ENCODE results near the gene ARID5A.
A peak's percentile ranks its signal among the peaks of the same experiment; 100 is the strongest.
"Not testable (repeated sequence)": the region's sequence is repeated elsewhere in the genome, so short reads cannot be mapped to it uniquely, and the experiment has no call there.

ARID5A gene, protein sequence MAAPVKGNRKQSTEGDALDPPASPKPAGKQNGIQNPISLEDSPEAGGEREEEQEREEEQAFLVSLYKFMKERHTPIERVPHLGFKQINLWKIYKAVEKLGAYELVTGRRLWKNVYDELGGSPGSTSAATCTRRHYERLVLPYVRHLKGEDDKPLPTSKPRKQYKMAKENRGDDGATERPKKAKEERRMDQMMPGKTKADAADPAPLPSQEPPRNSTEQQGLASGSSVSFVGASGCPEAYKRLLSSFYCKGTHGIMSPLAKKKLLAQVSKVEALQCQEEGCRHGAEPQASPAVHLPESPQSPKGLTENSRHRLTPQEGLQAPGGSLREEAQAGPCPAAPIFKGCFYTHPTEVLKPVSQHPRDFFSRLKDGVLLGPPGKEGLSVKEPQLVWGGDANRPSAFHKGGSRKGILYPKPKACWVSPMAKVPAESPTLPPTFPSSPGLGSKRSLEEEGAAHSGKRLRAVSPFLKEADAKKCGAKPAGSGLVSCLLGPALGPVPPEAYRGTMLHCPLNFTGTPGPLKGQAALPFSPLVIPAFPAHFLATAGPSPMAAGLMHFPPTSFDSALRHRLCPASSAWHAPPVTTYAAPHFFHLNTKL

DNA sequence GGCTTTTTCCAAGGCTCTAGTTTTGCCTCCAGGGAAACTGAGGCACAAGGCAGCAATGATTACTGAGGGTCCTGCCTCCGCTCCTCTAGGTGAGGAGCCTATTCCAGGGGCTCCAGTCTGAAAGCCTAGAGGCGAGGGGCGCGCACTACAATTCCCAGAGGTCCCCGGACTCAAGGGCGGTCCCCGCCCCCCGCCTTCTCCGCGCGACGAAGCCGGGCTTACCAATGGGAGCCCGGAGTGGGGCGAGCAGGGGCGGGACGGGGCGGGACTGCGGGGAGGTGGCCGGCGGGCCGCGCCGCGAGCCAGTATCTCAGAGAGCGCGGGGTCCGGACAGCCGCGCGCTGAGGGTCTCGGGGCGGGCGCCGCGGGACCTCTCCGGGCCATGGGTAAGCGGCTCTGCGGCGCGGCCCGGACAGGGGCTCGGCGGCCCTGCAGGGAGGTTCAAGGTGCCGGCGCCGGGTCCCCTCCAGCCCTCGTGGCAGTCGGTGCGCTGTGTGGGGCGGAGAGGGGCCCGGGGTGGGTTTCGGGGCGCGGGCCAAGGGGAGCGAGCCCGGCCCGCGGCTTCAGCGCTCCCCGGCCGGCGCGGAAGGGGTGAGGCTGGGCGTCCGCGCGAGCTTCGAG is at the start of gene ARID5A:
TSS of gene ARID5A (plus strand) at position 308 of the 621 bp plus-strand sequence. CDS start at position 383, 75 bp downstream.
- DNase-seq = peak; percentile 90

DNA sequence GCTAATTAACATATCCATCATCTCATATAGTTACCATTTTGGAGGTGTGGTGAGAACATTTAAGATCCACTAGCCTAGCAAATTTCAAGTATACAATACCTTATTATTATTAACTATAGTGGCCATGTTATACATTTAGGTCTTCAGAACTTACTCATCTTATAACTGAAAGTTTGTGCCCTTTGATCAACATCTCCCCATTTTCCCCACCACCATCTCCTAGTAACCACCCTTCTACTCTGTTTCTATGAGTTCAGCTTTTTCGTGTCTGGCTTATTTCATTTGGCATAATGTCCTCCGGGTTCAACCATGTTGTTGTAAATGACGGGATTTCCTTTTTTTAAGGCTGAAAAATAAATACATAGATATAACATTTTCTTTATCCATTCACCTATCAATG is 47.3 kb upstream of the ARID5A start:
- DNase-seq = no peak

DNA sequence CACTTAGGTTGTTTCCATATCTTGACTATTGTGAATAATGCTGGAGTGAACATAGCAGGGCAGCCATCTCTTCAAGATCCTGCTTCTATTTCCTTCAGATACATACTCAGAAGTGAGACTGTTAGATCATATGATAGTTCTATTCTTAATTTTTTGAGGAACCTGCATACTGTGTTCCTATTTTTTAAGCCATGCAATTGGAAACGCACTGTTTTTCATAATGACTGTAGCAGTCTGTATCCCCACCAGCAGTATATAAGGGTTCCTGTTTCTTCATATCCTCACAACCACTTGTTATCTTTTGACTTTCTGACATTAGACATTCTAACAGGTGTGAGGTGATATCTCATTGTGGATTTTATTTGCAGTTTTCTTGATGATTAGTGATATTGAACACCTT is 46.9 kb upstream of the ARID5A start:
- no peak for DNase-seq

DNA sequence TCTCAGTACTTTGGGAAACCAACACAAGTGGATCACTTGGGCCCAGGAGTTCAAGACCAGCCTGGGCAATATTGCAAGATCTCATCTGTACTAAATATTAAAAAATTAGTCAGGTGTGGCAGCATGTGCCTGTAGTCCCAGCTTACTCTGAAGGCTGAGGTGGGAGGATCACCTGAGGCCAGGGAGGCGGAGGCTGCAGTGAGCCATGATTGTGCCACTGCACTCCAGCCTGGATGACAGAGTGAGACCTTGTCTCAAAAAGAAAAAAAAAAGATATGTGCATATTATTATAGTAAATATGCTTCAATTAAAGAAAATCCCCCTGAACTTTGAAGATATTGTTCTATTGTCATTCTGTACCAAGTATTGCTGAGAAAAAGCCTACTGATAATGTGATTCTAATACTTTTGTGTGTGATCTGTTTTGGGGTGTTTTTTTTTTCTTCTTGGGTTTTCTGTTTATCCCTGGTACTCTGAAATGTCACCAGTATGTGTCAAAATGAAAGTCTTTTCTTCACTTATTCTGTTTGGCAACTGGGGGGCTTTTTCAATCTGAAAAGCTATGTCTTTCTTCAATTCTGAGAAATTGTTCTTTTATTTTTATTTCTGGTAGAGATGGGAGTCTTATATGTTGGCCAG is 44.6 kb upstream of the ARID5A start:
- DNase-seq = no peak

DNA sequence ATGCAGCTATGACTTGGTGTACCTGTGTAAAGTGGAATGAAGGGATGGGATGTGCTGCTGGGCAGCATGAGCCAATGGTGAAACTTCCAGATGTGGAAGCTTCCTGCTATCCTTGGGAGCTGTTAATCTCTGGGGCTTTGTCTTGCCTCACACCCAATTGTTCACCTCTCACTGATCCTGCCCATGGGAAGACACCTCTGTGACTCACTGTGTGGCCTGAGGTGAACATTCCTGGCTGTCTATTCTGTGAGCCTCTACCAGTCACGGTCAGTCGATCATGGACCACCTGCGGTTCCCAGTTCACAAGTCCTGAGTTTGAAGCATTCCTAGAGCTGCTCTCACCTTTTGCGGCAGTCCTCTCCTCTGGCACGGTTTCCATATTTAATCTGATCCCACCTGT is 43.5 kb upstream of the ARID5A start:
- DNase-seq = no peak

DNA sequence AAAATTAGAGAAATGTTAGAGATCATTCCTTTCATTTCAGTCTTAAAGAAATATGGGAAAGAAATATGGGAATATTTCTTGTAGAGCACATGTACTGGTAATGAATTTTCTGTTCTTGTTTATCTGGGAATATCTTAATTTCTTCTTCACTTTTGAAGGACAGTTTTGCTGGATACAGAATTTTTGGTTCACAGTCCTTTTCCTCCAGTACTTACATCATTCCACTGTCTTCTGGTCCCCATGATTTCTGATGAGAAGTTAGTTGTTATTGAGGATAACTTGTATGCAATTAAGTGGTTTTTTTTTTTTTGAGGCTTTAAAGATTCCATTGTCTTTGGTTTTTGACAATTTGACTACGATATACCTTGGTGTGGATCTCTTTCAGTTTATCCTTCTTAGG is 42.4 kb upstream of the ARID5A start:
- no peak for DNase-seq

DNA sequence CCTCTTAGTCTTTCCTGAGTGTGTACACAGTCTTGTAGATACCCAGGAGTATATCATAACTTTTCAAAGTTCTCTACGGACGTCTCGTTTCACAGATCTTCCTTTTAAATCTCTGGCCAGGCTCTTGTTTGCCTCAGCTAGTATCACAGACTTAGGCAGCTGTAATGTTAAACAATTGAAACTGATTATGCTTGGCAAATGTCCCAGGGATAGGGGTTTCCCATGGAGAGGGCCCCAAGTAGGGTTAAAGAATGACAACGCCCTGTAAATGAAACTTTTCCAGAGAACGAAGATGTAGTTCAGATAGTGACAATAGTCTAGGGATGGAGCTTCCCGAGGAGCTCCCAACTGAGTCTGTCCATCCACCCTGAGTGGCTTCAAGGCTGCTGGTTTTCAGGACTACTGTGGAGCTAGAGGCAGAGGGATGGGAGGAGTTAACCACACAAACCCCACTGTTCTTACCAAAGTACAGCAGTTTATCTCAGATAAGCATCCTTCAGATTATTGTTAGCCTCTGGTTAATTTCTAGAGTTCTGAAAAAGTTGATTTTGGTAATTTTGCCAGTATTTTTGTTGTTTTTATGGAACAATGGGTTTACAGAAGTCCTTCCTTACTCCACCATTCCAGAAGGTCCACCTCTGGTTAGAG is 40.4 kb upstream of the ARID5A start:
- DNase-seq = no peak

DNA sequence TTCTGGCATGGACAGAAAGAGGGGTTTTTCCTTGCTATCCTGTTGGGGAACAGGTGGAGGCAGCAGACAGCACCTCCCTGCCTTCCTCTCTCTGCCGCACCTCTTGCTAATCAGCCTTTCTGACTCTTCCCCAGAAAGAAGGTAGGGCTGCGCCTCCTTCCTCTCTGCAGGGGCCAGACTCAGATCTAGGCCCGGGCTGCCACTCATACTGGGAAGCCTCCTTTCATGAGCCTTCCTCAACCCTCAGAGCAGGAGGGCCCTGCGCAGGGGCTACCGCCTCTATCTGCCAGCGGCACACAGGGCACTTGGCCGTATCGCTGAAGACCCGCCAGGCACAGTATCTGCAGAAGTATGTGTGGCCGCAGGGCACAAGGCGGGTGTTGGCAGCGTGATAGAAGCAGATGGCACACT is 38.5 kb upstream of the ARID5A start:
- DNase-seq = no peak

DNA sequence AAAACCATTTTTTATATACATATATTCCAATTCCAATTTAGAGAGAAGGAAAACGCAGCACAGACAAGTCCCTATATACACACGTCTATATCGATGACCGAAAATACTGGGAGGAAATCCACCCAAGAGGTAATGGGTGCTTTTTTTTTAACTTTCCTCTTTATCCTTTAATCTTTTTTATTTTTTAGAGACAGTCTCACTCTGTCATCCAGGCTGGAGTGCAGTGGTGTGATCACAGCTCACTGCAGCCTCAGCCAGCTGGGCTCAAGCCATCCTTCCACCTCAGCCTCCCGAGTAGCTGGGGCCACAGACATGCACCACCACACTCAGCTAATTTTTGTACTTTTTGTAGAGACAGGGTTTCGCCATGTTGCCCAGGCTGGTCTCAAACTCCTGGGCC is 37.9 kb upstream of the ARID5A start:
- not testable (repeated sequence) for DNase-seq

DNA sequence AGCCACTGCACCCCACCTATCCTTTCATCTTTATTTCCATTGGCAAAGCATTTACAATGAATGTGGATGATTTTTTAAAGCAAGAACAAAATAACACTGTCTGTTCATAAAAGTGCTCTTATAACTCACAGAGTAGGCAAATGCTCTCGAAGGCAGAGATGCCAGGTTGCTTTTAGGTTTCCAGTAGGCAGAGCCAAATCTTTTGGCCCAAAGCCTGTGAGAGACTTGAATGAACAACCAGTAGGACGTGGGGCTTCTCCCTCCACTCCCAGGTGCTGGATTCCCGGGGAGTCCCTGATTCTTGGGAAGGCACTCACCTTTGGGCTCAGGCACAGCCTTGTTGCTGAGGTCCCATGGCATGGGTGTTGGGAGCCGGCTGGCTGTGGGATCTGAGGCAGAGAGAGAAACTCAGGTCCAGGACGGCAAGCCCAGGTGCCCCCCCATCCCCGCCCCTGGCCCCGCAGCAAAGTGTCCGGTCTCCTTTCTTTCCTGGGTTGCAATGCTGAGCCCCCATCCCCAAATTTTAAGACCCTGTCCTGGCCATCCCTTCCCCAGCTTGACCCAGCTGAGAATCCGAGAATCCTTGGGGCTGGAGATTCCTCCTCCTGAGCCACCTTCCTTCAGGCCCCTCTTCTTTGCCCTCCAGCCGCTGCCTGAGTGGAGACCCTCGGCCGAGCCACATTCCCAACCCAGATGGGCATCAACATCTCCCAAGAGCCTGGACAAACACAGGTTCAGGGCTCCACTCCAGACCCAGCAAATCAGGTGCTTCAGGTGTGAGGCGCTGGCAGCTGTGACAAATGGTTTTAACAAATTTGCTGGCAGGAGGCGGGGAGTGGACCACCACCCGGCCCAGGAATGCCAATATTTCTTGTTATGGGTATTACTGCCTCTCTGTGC is 37.2 kb upstream of the ARID5A start:
- no peak for DNase-seq

DNA sequence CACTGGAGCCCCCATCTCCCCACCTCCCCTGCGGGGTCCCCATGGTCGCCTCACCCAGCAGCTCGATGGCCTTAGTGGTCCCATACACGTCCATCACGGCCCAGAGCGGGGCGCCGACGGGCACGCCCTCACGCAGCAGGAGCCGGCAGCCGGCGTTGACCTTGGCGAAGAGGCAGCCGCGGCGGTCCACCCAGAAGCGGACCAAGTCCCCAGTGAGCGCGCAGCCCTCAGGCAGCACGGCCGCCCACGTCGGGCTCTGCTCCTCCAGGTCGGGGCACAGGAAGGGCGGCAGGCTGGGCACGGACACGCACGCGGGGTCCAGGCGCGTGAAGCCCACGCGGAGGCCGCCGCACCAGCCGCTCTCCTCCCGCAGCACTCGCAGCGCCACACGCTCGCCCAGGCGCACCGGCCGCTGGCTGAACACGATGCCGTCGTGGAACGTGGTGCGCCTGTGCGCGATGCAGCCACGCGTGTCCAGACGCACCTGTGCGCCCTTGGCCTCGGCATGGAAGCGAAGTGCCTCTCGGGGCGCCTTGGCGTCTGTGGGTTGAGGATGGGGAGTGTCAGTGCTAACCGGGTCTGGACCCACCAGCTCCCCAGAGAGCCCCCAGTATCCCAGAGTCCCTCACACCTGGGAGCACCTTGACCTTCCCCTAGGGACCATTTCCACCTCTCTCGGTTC is 36.0 kb upstream of the ARID5A start:
- no peak for DNase-seq

DNA sequence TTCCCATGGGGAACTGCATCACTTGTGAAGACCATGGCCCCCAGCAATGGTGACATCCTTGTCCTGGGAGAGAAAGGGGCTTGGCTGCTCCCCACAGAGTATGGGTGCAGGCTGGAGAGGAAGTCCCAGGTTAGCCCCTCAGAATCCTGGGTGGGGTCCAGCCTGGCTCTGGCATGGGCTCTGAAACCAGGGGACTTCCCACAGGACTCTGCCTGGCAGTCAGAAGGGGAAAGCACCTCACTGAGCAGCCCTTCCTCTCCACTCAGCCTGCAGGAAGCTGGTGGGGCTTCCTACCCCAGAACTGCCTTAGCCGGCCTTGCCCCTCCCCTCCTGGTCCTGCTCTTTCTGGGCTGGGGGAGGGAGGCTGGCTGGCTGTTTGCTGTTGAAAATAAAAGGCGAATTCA is 35.1 kb upstream of the ARID5A start:
- no peak for DNase-seq

DNA sequence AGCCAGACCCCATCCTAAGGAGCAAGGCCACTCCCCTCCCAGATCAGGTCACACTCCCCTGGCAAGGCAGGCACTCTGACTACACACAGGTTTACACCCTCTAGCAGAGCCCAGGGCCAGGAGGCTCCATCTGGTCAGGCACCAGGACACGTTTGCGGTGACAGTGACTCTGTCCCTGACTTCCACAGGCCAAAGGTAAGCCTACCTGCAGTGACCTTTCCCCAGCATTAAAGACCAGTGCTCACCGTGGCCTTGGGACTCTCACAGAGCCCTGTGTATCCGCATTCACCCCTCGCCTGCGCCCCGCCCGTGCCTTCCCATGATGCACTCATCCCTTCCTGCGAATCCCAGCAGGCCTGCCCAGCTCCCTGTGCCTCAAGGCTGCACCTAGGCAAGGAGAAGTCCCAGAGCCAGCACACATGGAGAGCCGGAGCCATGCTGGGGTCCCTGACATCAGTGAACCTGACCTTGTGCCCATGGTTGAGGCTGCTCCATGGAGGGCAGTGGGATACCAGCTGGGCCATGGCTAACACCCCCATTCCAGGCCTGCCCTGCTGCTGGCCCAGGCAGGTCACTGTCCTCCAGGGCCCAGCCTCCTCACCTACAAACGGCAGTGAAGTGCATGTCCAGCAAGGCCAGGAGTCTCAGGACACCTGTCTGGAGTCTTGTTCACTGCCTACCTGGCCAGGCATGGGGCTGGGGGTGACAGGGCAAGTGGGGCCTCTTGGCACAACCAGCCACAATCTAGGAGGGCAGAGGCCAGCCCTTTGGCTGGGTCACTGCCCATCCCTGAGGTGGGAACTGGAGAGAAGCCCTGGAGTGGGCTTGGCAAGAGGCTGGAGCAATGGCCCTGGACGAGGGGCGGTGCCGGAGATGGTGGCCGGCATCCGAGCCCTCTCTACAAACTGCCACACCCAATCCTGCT is 34.4 kb upstream of the ARID5A start:
- no peak for DNase-seq

DNA sequence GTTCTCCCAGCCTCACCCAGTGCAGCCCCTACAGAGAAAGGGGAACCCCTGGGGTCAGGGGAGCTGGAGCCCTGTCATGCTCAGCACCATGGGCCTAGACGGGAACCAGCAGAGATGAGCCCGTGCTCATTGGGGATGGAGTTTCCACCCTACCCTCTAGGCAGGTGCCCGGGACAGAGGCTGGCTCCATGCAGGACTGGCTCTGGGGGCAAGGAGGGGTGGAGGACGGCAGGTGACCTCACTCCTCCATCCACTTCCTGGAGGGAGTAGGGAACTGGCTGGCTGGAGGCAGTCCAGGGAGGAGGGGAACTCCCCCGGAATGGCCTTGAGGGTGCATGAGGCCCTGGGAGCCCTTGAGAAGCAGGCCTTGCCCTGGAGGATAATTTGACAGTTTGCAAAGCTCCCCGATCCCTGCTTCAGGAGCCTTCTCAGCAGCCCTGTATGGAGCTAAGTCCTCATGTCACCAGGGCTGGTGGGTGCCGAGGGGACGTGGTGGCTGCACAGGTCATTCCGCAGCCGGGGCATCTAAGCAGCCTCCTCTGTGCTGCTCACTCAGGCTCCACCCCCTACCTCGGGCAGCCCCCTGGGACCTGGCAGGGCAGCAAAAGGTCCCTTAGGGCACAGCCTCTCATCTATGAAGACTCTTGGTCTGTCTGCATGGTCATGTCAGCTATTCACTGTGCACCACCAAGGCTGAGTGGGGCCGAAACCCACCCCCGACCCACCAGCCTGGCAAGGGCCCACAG is 33.5 kb upstream of the ARID5A start:
- no peak for DNase-seq

DNA sequence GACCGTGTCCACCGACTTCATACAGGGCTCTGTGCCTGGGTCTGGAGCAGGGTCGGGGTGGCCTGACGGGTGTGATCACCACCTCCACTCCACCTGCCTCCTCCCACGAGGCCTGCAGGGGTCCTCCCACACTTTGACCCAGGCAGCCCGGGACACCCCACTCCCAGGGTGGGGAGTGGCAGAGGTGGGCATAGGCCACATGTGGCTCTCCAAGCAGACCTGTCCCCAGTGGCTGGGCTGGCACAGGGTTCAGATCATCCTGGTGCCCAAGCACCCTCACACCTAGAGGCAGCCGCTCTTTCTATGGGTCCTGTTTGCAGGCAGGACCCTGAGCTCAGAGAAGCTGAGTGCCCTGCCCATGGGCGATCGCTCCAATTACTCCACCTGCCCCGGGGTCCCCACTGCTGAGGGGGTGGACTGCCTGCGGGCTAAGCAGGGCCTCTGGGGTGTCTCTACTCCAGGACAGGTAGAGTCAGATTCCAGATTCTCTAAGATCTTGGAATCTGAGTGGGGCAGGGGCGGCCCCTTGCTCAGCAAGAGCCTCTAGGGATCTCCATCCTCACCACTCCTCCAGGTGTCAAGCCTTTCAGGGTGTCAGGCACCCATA is 32.8 kb upstream of the ARID5A start:
- DNase-seq = no peak

DNA sequence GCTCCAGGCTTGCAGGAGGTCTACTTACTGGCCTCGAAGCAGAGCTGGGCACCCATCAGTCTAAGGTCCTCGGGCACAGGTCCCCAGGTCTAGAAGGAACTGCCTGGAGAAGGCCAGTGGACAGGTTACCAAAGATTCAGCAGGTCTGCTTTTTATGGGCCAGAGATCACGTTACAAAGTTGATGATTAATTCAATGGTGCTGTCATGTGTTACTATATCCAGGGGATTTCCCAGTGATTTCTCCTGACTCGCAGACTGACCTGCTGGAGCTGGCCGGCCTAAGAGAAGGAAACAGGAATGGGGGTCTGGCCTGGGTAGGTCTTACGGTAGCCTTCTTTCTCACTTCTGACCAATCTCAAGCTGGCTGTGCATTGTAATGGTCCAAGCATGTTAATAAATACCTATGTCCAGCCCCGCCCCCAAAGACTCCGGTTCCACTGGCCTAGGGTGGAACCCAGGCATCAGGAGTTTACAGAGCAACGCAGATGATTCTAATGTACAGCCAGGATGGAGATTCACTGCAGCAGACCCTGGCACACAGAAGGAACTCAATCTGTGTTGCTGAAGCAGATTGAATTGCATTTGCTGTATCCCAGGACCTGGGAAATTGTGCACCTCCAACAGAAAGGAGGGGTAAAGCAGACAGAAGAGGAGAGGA is 31.2 kb upstream of the ARID5A start, which contains the start of gene NEURL3:
TSS of gene NEURL3 (minus strand) at position 127 of the 659 bp plus-strand sequence. CDS start at position 56, 71 bp downstream.
- DNase-seq = no peak

DNA sequence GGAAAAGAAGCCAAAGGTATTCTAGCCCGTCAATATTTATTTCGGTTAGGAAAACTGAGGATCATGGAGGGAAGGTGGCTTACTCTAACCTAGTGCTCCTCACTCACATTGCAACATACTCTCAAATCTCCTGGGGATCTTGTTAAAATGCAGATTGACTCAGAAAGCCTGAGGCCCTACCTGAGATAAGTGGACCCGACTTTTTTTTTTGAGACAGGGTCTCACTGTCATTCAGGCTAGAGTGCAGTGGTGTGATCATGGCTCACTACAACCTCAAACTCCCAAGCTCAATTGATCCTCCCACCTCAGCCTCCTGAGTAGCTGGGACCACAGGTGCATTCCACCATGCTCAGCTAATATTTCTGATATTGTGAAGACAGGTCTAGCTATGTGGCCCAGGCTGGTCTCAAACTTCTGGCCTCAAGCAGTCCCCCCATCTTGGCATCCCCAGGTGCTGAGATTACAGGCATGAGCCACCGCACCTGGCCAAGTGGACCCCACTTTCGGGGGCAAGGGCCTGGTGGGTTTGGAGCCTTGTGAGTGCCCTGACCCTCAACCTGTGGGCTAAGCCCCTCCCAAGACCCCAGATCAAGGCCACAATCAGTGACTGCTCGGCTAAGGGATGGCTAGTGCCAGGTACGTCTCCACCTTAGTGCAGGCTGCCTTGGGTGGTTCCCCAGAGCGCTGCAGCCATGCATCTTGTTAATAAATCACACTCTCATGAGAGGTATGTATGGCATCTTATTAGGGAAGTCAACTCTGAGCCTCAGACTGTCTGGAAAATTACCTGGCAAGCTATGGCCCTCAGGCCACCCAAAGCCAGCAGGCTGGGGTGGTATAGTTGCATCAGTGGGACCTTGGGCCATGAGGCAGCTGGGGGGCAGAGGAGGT is 30.3 kb upstream of the ARID5A start:
- no peak for DNase-seq
